Measurements from ENCODE around the gene NEMP2. TPM values are rescaled to one million over a fixed set of nuclear protein-coding genes. Genes with fewer than 3 reads are reported as not detected.

The NEMP2 gene
- total and polyA plus RNA-seq, 5 experiments from 2014 or later: 10.0 to 23.4 (median 13.4) TPM

DNA sequence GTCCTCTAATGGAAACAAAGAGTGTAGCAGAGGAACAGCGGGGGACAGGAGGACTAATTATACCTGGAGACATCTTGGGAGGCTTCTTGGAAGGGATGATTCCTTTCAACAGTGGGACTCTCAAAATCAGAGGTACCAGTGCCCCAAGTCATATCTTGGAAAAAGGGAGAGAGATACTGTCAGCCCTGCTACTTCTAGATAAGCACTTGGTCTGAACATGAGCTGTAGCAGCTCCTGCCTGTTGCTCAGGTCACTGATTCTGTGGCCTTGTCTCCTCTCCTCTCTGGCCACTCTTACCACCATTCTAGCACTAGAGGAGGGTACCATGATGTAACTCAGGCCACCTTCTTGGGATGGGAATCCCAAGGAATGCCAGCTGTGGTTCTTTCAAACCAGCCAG is 71.9 kb downstream of the NEMP2 start:
- peaks cover 39 to 89% (median 84%) of the 10 kb centered on the region in 4 donors for H3K4me1 Mint-ChIP-seq
- H3K9me3 Mint-ChIP-seq: no peaks in the 10 kb centered on the region
- DNase-seq (no peak), ATAC-seq (no peak)
- POLR2A ChIA-PET: no interaction called here
- no peaks in the 10 kb centered on the region for H3K27me3 Mint-ChIP-seq
- peak overlapping the region in 2 of 10 donors; percentile 4 to 18 for H3K4me3 Mint-ChIP-seq
- peak overlapping the region in 6 of 10 donors; percentile 9 to 80 (median 64) for H3K27ac Mint-ChIP-seq
- peaks cover 9 to 34% (median 15%) of the 10 kb centered on the region in 3 donors for H3K36me3 Mint-ChIP-seq

DNA sequence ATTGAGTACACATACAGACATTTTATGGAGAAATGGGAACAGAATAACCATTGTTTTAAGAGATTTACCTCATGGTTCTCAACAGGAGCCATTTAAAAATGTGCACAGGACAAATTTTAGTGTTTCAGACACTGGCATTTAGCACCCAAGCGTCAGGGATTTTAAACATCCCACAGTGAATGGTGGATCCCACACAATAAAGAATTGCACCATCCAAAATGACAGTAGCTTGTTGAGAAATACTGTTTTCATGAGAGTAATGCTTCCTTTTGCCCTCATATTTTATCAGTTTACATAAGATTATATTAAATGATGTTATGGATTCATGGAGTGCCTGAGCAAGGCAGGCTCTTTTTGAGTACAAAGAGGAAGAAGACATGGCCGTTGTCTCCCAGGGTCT is 72.3 kb downstream of the NEMP2 start:
- POLR2A ChIA-PET: no interaction called here
- Mint-ChIP-seq H3K9me3 (no peaks in the 10 kb centered on the region), H3K4me1 (peaks cover 39 to 86% (median 83%) of the 10 kb centered on the region in 4 donors), H3K27me3 (no peaks in the 10 kb centered on the region), H3K4me3 (no peak overlapping the region), H3K27ac (peak overlapping the region in 4 of 10 donors; percentile 56 to 80 (median 62)), H3K36me3 (peaks cover 10 to 37% (median 17%) of the 10 kb centered on the region in 3 donors)
- ATAC-seq (no peak), DNase-seq (no peak)

DNA sequence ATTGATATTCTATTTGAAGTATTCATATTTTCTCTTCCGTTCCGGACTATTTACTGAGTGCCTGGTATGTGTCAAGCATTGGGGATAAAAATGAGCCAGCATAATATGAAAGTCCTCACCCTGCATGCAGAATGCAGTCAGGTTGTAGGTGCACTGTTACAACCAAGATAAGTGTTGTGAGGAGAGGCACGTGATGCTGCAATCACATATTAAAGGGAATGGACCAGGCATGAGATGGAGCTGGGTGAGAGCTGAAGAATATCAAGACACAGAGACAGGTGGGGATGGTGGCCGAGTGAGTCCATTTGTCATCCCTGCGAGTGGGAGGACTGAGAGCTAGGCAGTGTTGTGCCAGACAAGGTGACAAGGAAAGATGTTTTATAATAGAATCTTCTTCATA is 74.0 kb downstream of the NEMP2 start:
- POLR2A ChIA-PET: no interaction called here
- Mint-ChIP-seq H3K4me3 (peak overlapping the region in 2 of 10 donors; percentile 14 to 65), H3K27me3 (no peaks in the 10 kb centered on the region), H3K27ac (peak overlapping the region in 6 of 10 donors; percentile 3 to 46 (median 20)), H3K4me1 (peaks cover 36 to 80% (median 79%) of the 10 kb centered on the region in 4 donors), H3K9me3 (no peaks in the 10 kb centered on the region), H3K36me3 (peaks cover 18 to 41% (median 19%) of the 10 kb centered on the region in 3 donors)
- no peak for DNase-seq
- ATAC-seq: no peak

DNA sequence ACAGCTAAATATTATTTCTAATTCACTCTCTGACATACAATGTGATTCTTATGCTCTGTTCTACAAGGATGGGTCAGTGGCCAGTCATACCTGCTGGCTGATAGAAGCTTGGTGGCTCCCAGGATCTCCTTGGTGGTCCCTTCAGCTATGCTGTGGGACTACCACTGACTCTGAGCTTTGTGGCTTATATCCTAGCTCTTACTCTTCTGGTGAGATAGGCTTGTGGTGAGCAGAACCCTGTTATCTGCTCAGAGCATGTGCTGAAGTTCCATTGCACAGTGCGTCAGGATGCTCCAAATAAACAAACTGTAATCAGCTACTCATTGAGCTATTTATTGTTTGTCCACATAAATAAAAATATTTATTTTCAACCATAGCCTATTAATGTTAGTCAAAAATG is 74.6 kb downstream of the NEMP2 start:
- POLR2A ChIA-PET: interaction anchor here (1.6 kb wide), 1 partner anchor 74 kb away, joined by 3 read pairs; the partner anchor contains the start of gene NEMP2
- ATAC-seq (no peak), DNase-seq (no peak)
- H3K9me3 Mint-ChIP-seq: no peaks in the 10 kb centered on the region
- H3K36me3 Mint-ChIP-seq: peaks cover 19 to 44% (median 19%) of the 10 kb centered on the region in 3 donors
- no peak overlapping the region for H3K4me3 Mint-ChIP-seq
- no peaks in the 10 kb centered on the region for H3K27me3 Mint-ChIP-seq
- H3K4me1 Mint-ChIP-seq: peaks cover 34 to 79% (median 76%) of the 10 kb centered on the region in 4 donors
- peak overlapping the region in 6 of 10 donors; percentile 30 to 82 (median 64) for H3K27ac Mint-ChIP-seq

DNA sequence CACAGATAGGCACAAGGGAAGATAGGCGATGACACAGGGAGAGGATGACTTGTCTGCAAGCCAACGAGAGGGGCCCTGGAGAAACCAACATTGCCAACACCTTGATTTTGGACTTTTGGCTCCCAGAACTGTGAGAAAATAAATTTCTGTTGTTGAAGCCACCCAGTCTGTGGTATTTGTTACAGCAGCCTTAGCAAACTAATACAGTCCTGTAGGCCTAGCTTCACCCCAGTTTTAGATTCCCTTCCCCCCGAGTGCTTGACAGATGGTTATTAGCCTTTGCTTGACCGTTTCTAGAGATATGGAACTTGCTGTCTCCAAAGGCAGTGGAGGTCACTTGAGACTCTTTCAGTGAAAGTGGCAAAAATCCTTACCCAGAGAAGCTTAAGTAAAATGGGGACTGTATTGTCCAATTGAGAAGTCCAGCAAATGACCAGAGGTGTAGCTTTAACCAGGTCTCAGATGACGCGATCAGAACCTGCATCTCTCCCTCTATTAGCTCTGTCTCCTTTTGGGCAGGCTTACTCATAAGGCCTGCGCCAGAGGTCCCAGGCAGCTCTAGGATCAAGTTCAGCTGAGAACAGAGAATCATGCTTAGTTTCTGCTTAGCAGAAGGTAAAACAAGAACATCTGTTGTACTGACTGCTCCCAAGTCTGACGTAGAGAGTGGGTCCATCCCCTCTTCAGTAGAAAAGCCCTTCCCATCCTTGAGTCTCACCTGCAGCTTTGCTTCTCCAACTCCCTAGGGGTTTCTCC is 76.0 kb downstream of the NEMP2 start:
- DNase-seq: no peak
- H3K9me3 Mint-ChIP-seq: peaks cover 0 to 6% (median 0%) of the 10 kb centered on the region in 9 donors
- H3K36me3 Mint-ChIP-seq: peaks cover 19 to 54% (median 31%) of the 10 kb centered on the region in 3 donors
- peaks cover 34 to 79% (median 73%) of the 10 kb centered on the region in 4 donors for H3K4me1 Mint-ChIP-seq
- peak overlapping the region in 1 of 10 donors; percentile 26 for H3K4me3 Mint-ChIP-seq
- POLR2A ChIA-PET: interaction anchor here (1.0 to 1.6 kb wide), 2 partner anchors 52 to 76 kb away, joined by 3 read pairs; partner anchors contain the start of gene NEMP2
- no peaks in the 10 kb centered on the region for H3K27me3 Mint-ChIP-seq
- H3K27ac Mint-ChIP-seq: peak overlapping the region in 5 of 10 donors; percentile 2 to 88 (median 36)
- ATAC-seq: no peak

DNA sequence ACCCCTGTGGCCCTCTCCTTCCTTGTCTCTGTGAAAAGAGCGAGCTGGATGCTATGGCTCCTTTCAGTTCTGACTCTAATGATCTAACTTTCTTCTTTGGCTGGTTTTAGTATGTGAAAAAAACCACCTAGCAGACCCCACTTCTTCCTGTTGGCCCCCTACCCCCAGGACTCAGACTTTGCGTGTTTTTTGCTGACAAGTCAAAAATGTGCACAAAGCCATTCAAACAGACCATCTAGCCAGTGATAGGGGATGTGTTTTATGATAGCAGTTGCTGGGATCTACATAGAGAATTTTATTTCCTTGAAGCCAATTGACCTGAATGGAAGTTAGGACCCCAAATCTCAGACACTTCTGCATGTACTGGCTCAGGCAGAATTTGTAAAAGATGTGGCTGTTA is 77.3 kb downstream of the NEMP2 start:
- POLR2A ChIA-PET: no interaction called here
- Mint-ChIP-seq H3K36me3 (peaks cover 24 to 61% (median 31%) of the 10 kb centered on the region in 3 donors), H3K4me1 (peaks cover 40 to 81% (median 73%) of the 10 kb centered on the region in 4 donors), H3K4me3 (peak overlapping the region in 1 of 10 donors; percentile 8), H3K27ac (peak overlapping the region in 7 of 10 donors; percentile 2 to 70 (median 47)), H3K9me3 (peaks cover 0 to 6% (median 0%) of the 10 kb centered on the region in 9 donors), H3K27me3 (no peaks in the 10 kb centered on the region)
- ATAC-seq (no peak), DNase-seq (no peak)

DNA sequence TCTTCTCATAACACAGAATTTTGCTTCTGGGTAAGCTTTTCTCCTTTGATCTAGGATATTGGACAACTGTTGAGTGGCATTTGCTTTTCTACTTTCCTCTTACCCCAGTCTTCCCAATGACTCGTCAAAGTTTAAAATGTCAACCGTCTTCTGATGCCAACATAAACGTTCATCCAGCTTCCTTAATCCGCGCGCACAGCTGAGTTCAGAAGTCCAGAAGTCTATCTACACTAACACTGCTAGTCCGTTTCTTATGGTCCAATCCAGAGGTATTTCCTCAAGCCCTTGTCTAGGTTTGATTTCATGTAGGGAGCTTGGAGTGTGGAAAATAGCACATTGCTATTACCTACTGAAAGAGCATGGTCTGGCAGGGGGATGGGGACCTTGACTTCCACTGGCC is 77.7 kb downstream of the NEMP2 start:
- Mint-ChIP-seq H3K4me3 (peak overlapping the region in 1 of 10 donors; percentile 8), H3K9me3 (peaks cover 0 to 6% (median 0%) of the 10 kb centered on the region in 9 donors), H3K36me3 (peaks cover 24 to 60% (median 31%) of the 10 kb centered on the region in 3 donors), H3K4me1 (peaks cover 40 to 80% (median 72%) of the 10 kb centered on the region in 4 donors), H3K27ac (peak overlapping the region in 3 of 10 donors; percentile 2 to 72 (median 70)), H3K27me3 (no peaks in the 10 kb centered on the region)
- POLR2A ChIA-PET: no interaction called here
- ATAC-seq (no peak), DNase-seq (no peak)

DNA sequence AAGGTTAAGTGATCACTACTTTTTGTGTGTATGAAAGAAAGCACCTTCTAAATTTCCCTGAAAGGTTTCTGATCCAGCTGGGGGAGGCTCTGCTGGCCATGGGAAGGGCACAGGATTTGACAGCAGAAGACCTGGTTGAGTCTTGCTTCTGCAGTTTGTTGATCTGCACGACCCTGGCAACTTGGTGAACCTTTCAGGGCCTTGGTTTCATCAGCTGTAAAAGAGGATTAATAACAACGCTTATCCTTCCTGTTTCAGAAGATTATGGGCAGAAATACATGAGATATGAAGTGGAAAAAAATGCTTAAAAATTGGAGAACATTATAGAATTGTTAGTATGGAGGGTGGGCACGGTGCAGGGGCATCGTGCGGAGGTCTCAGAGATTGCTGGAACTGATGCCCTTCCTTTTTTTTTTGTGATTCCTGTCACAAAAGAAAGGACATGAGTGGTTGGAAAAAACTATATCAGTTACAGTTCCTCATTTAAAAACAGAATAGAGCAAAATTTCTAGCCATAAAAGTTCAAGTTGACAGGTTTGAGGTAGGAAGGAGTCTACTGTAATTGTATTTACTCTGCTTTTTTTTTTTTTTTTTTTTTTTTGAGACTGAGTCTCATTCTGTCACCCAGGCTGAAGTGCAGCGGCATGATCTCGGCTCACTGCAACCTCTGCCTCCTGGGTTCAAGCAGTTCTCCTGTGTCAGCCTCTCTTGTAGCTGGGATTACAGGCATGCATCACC is 79.0 kb downstream of the NEMP2 start:
- Mint-ChIP-seq H3K27ac (peak overlapping the region in 3 of 10 donors; percentile 0 to 36 (median 4)), H3K4me1 (peaks cover 47 to 85% (median 75%) of the 10 kb centered on the region in 4 donors), H3K27me3 (no peaks in the 10 kb centered on the region), H3K9me3 (peaks cover 0 to 6% (median 0%) of the 10 kb centered on the region in 9 donors), H3K4me3 (peak overlapping the region in 1 of 10 donors; percentile 8), H3K36me3 (peaks cover 22 to 65% (median 30%) of the 10 kb centered on the region in 3 donors)
- POLR2A ChIA-PET: interaction anchor here (1.3 kb wide), 1 partner anchor 45 kb away, joined by 3 read pairs; no protein-coding TSS in a partner anchor
- no peak for ATAC-seq
- DNase-seq: no peak

DNA sequence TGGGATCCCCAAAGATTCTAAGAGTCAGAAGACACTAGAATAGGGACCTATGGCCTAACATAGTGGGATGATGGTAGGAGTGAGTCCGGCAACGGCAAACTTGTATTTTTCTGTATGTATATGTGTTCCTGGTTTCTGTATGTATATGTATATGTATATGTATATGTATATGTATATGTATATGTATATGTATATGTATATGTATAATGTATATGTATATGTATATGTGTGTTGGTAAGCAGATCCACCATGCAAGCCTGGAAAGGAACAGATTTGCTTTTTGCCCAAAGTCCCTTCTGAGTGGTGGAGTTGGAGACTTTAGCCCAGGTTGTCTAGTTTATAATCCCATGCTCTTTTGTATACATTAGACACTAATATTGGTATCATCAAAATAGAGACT is 79.7 kb downstream of the NEMP2 start:
- DNase-seq (no peak), ATAC-seq (no peak)
- Mint-ChIP-seq H3K27ac (peak overlapping the region in 2 of 10 donors; percentile 23 to 52), H3K4me3 (no peak overlapping the region), H3K4me1 (peaks cover 44 to 82% (median 71%) of the 10 kb centered on the region in 4 donors), H3K36me3 (peaks cover 19 to 63% (median 30%) of the 10 kb centered on the region in 3 donors), H3K27me3 (no peaks in the 10 kb centered on the region), H3K9me3 (peaks cover 0 to 6% (median 0%) of the 10 kb centered on the region in 9 donors)
- POLR2A ChIA-PET: interaction anchor here (1.3 kb wide), 1 partner anchor 44 kb away, joined by 3 read pairs; no protein-coding TSS in a partner anchor

Other genes starting within 250 kb of the NEMP2 start
- gene HIBCH, start 214.9 kb downstream of the NEMP2 start, total RNA-seq: 10 to 100 TPM; 18.5 to 19.6 TPM
- 10 to 100 TPM; 18.0 to 24.5 (median 19.5) TPM for gene HIBCH, start 214.9 kb downstream of the NEMP2 start, polyA plus RNA-seq
- gene INPP1, start 191.1 kb downstream of the NEMP2 start, total RNA-seq: 1 to 10 TPM; 2.2 to 3.6 TPM
- gene INPP1, start 191.1 kb downstream of the NEMP2 start, polyA plus RNA-seq: 1 to 10 TPM; 1.2 to 2.8 (median 2.7) TPM
- gene MFSD6, start 126.4 kb downstream of the NEMP2 start, total RNA-seq: 10 to 100 TPM; 58.2 to 61.3 TPM
- gene MFSD6, start 126.4 kb downstream of the NEMP2 start, polyA plus RNA-seq: 10 to 100 TPM; 14.7 to 18.5 (median 16.7) TPM
- gene NAB1, start 114.4 kb upstream of the NEMP2 start, total RNA-seq: 10 to 100 TPM; 20.1 to 24.3 TPM
- 1 to 10 TPM; 2.7 to 4.3 (median 3.7) TPM for gene NAB1, start 114.4 kb upstream of the NEMP2 start, polyA plus RNA-seq

All from naive thymus-derived CD8-positive, alpha-beta T cell (primary cell).